ENCODE results near the gene MACROD2.

MACROD2 gene

DNA sequence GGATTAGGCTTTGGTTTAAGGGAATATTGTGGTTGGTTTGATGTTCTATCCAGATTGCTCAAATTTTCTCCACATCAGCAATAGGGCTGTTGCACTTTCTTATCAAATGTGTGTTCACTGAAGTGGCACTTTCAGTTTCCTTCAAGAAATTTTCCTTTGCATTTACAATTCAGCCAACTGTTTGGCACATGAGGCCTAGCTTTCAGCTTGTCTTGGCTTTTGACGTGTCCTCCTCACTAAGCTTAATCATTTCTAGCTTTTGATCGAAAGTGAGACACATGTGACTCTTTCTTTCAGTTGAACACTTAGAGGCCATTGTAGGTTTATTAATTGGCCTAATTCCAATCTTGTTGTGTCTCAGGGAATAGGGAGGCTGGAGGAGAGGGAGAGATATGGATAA, 237.3 kb downstream of the MACROD2 start:
- DNase-seq (ENCODE audit: extremely low read depth, low read depth): no peak
- H3K4me3 ChIP-seq (replicated peaks; ENCODE audit: low read depth, low read length): no peak overlapping the region
- TF ChIP-seq, protein P1, sequence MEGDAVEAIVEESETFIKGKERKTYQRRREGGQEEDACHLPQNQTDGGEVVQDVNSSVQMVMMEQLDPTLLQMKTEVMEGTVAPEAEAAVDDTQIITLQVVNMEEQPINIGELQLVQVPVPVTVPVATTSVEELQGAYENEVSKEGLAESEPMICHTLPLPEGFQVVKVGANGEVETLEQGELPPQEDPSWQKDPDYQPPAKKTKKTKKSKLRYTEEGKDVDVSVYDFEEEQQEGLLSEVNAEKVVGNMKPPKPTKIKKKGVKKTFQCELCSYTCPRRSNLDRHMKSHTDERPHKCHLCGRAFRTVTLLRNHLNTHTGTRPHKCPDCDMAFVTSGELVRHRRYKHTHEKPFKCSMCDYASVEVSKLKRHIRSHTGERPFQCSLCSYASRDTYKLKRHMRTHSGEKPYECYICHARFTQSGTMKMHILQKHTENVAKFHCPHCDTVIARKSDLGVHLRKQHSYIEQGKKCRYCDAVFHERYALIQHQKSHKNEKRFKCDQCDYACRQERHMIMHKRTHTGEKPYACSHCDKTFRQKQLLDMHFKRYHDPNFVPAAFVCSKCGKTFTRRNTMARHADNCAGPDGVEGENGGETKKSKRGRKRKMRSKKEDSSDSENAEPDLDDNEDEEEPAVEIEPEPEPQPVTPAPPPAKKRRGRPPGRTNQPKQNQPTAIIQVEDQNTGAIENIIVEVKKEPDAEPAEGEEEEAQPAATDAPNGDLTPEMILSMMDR (IDR thresholded peaks at IDR 0.05; ENCODE audit: low read depth, low read length, missing control alignments): no peak

DNA sequence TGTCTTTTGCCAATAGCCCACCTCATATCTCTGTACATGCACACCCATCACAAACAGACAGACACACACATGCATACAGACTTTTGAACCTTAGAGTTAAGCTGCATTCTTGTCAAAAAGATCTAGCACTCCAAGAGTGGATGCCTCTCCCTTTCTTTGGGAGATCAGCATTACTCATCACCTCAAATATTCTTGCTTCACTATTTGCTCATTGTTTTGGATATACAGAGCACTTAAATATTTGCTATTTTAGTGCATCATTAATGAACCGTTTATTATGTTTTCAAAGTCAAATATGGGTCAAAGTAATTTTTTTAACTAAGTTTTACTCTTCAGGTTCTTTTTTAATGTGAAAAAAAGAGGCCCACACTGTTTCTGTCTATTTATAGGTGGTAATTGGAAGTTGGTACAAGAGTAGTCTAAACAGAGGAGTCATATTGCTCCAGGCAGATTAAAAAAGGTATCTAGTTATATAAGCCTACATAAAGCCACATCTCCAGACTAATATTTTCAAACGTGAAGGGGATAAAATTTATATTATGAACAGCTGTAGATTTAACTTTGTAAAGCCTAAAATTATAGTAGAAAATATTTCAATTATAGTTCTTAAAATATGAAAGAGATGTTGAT, 239.5 kb downstream of the MACROD2 start:
- H3K4me3 ChIP-seq (replicated peaks; ENCODE audit: low read depth, low read length): no peak overlapping the region
- no peak for DNase-seq (ENCODE audit: extremely low read depth, low read depth)
- TF ChIP-seq, protein P1 (IDR thresholded peaks at IDR 0.05; ENCODE audit: low read depth, low read length, missing control alignments): no peak

DNA sequence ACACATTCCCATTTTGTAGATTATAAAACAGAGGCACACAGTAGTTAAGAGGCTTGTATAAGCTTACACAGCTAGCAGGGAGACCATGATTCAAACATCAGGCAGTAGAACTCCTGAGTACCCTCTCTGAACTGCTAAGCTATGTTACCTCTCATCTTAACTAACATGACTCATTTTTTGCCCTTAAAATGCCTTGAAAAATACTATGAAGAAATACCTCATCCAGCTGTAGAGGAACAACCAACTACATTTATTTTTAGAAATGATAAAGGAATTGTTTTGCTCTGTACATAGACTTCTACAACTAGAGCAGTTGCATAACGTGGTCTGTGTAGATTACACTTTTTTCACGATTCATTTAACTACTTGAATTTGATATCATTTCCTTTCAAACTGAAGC, 240.0 kb downstream of the MACROD2 start:
- H3K4me3 ChIP-seq (replicated peaks; ENCODE audit: low read depth, low read length): no peak overlapping the region
- peak; percentile 6 for DNase-seq (ENCODE audit: extremely low read depth, low read depth)
- TF ChIP-seq, protein P1 (IDR thresholded peaks at IDR 0.05; ENCODE audit: low read depth, low read length, missing control alignments): no peak

DNA sequence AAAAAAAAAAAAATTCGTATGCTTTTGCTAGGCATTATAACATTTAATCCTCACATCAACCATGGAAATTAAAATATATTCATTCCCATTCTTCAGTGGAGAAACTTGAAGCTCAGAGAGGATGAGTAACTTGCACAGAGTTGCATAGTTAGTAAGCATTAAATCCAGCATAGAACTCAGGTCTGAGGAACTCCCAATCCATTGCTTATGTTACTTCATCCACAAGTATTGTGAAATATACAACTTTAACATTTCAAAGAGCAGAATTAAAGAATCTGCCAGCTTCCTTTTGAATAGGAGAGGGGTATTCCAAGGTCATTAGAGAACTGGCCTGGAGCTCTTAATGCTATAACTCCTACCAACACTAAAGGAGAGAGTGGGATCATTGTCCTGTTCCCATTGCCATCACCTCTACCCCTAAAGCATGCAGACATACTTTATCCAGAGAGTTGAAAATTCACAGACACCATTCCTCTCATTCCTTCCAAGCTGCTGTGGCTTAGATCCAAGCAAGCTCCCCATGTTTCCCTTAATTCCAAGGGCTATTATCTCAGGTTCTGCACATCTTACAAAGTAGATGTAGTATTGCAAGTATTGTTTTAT, 250.2 kb downstream of the MACROD2 start:
- DNase-seq (ENCODE audit: extremely low read depth, low read depth): no peak
- H3K4me3 ChIP-seq (replicated peaks; ENCODE audit: low read depth, low read length): no peak overlapping the region
- TF ChIP-seq, protein P1 (IDR thresholded peaks at IDR 0.05; ENCODE audit: low read depth, low read length, missing control alignments): no peak

DNA sequence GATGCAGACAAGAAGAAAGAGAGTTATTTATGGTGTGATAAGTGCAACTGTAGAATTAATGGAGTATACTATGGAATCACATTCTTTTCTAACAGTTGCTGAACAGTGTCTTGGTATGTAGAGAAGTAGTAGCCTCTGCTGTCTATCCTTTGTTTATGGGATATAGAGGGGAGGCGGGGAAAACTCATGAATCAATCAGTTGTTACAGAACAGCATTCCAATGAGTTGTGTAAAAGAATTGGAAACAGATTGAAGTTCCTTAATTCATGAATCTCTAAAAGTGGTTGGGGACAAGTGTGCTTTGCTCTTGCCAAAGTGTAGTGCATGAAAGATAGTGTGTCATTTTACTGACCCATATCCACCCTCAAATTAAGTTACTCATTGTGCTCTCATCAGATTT, 264.4 kb downstream of the MACROD2 start:
- H3K4me3 ChIP-seq (replicated peaks; ENCODE audit: low read depth, low read length): no peak overlapping the region
- TF ChIP-seq, protein P1 (IDR thresholded peaks at IDR 0.05; ENCODE audit: low read depth, low read length, missing control alignments): no peak

DNA sequence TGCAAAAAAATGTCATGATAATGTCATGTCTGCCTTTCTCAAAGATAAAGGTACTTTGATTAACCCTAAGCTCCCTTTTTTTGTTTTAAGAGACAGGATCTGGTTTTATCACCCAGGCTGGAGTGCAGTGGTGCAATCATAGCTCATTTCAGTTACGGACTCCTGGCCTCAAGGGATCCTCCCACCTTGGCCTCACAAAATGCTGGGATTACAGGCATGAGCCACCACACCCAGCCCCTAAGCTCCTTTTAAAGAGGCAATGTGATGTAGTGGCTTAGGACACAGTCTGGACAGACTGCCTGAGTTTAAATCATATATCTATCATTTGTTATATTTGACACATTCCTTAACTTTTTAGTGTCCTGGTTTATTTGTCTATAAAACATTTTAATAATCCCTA, 265.1 kb downstream of the MACROD2 start:
- no peak overlapping the region for H3K4me3 ChIP-seq (replicated peaks; ENCODE audit: low read depth, low read length)
- no peak for DNase-seq (ENCODE audit: extremely low read depth, low read depth)
- TF ChIP-seq, protein P1 (IDR thresholded peaks at IDR 0.05; ENCODE audit: low read depth, low read length, missing control alignments): no peak

More for the DNA sequence above, 264.4 kb downstream of the MACROD2 start:
- DNase-seq (ENCODE audit: extremely low read depth, low read depth): no peak

All from HFF-Myc (cell line).